GM18909 (cell line): ENCODE data around the gene TAGLN.
"Not testable (repeated sequence)": the region's sequence is repeated elsewhere in the genome, so short reads cannot be mapped to it uniquely, and the experiment has no call there.

Source experiments
- ATAC-seq: cut with Tn5 transposase; IDR thresholded peaks from one replicate; pipeline ENCODE4 v1.9.1; 2021; ENCODE audit warnings: mild to moderate bottlenecking; ENCODE audit not compliant: unreplicated experiment, poor library complexity

The TAGLN gene

DNA sequence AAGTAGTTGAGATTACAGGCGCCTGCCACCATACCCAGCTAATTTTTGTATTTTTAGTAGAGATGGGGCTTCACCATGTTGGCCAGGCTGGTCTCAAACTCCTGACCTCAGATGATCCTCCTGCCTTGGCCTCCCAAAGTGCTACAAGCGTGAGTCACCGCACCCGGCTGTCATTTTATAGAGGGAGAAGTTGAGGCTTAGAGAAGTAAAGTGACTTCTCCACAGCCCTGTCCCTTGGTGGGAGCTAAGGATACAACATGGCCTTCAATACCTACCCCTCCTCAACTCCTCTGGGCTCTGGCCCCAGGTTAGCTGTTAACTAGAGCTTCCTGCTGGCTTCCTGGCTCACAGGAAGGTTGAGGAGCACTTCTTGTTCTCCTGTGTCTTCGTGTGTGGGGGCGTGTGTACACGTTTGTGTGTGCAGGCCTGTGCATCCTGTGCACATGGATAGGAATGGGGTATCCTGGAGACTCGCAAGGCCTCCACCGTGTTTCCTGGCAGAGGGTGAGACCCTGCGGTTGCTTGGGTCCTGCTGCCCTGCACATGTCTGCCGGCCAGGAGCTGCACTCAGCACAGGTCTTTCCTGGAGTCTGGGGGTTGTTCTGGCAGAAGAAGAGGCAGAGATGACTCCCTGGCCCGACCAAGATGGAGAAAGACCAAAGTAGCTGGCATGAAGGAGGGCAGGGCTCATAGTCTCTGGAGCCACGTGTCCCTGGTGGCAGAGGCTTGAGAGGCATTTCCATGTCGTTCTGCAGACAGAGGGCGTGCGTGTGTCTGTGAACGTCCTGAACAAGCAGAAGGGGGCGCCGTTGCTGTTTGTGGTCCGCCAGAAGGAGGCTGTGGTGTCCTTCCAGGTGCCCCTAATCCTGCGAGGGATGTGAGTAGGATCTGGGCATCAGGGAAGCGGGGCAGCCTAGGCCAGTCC, 18.2 kb upstream of the TAGLN start:
- no peak for ATAC-seq

DNA sequence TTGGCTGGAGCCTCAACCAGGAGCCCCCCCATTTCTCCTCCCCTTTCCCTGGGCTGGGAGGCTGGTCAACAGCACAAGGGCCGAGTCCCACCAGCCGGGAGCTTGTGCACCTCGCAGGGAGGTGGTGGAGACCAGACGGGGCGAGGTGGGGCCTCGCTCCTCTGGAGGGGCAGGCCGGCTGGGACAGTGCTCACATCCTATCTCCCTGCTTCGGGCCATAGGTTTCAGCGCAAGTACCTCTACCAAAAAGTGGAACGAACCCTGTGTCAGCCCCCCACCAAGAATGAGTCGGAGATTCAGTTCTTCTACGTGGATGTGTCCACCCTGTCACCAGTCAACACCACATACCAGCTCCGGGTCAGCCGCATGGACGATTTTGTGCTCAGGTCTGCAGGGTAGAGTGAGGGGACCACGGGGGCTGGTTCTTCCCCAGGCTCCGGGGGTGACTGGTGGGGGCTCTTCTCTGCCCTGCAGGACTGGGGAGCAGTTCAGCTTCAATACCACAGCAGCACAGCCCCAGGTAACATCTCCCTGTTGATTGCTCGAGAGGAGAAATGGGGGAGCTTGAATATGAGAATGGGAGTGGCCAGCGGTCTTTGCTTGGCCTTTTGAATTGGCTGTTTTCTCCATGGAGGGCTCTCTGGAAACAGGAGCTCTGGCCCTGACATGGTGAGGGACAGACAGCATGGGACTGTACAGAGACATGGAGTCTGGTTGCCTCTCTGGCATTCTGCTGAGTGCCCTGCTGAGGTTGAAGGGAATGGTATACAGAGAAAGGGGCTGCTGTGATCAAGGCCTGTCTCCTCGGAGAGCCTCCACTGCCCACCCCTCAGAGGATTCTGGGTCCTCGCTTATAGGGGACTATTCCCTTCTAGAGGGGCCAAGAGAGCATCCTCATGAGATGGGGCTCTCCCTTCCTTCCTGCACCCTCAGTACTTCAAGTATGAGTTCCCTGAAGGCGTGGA, 17.3 kb upstream of the TAGLN start:
- no peak for ATAC-seq

- no peak for ATAC-seq
Observed at GRCh38 chr11:117182551-117182935, 16.6 kb upstream of the TAGLN start.

GRCh38 chr11:117183178-117183577, 16.0 kb upstream of the TAGLN start:
- not testable (repeated sequence) for ATAC-seq

GRCh38 chr11:117183724-117184349, 15.3 kb upstream of the TAGLN start:
- no peak for ATAC-seq

DNA sequence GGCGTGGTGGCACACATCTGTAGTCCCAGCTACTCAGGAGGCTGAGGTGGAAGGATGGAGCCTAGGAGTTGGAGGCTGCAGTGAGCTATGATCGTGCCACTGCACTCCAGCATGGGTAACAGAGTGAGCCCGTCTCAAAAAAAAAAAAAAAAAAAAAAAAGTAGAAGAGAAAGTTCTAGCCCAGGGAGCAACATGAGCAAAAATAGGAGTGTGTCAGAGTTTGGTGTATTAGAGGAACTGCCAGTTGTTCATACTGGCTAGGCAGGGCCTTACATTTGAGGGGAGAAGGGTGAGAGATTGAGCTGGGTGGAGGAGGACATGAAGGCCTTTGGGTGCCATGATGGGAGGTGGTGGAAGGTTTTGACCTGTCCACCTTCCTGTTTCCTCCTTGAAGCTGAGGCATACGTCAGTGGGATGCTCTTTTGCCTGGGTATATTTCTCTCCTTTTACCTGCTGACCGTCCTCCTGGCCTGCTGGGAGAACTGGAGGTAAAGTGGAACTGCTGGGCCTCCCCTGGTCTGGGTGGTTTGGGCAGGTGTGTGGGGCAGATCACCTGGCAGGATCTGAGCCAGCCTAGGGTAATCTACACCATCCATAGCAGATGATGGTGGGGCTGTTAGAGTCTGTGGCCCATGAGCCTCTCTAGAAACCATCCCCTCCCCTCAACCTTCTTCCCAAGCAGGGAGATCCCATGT, 13.3 kb upstream of the TAGLN start:
- no peak for ATAC-seq

GRCh38 chr11:117186431-117186761, 12.8 kb upstream of the TAGLN start:
- ATAC-seq: no peak

GRCh38 chr11:117187007-117187406, 12.2 kb upstream of the TAGLN start:
- ATAC-seq: no peak

DNA sequence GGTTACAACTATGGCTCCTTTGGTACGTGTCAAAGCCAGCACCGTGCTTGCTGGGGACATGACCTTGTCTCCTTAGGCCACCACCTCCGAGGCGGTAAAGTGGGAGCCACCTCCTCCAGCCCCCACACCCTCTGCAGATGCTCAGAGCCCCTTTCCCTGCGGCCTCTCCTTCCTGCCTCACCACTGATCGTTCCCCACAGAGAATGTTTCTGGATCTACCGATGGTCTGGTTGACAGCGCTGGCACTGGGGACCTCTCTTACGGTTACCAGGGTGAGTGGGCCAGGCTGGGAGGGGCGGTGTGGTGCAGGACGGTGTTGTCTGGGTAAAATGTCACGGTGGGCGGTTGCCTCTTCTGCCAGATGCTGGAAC, 11.8 kb upstream of the TAGLN start:
- no peak for ATAC-seq

DNA sequence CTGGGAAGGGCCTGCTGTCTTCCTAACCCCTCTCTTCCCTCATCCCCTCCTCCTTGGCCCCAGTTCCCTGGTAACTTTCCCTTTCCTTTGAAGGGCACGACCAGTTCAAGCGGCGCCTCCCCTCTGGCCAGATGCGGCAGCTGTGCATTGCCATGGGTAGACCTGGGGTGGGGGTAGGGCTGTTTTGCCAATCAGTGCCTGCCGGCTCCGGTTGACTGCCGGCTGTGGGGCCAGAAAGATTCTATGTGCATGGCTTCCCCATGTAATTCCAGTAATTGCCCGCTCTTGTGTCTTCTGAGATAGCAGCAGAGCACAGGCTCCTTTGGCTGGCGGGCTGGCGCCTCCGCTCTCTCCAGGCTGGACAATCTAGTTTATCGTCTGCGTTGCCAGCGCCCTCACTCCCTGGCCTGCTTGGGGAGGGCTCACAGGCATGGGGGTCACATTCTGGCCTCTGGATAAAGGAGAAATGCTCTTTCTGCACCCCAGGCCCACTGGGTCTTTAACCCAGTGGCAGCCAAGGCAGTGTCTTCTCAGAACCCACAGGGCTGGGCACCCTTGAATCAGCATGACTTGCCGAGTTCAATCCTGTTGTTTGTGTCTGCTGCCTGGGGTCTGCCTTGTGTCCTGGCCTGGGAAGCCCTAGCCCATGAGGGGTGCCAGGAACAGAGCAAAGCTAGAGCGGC, 11.2 kb upstream of the TAGLN start:
- no peak for ATAC-seq

- ATAC-seq: no peak
Observed at GRCh38 chr11:117188620-117189081, 10.5 kb upstream of the TAGLN start.

GRCh38 chr11:117189191-117189940, 9.8 kb upstream of the TAGLN start:
- ATAC-seq: no peak

DNA sequence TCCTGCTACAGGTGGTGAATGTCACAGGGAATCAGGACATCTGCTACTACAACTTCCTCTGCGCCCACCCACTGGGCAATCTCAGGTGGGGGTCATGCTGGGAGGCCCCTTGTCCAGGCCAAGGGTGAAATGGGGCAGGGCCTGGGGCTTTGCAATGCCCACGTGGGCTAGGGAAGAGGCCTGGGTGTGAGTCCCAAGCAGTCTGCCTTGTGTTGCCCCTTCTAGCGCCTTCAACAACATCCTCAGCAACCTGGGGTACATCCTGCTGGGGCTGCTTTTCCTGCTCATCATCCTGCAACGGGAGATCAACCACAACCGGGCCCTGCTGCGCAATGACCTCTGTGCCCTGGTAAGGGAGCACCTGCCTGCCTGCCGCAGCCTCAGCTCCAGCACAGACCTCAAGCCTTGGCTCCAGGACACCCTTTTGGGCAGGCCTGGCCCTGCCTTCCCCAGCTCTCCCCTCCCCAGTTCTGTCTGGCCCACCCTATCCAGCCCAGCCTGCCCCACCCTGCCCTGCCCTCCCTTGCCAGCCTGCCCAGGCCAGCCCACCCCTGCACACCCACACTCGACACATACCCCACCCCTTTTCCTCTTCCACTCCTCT, 9.1 kb upstream of the TAGLN start:
- ATAC-seq: no peak

DNA sequence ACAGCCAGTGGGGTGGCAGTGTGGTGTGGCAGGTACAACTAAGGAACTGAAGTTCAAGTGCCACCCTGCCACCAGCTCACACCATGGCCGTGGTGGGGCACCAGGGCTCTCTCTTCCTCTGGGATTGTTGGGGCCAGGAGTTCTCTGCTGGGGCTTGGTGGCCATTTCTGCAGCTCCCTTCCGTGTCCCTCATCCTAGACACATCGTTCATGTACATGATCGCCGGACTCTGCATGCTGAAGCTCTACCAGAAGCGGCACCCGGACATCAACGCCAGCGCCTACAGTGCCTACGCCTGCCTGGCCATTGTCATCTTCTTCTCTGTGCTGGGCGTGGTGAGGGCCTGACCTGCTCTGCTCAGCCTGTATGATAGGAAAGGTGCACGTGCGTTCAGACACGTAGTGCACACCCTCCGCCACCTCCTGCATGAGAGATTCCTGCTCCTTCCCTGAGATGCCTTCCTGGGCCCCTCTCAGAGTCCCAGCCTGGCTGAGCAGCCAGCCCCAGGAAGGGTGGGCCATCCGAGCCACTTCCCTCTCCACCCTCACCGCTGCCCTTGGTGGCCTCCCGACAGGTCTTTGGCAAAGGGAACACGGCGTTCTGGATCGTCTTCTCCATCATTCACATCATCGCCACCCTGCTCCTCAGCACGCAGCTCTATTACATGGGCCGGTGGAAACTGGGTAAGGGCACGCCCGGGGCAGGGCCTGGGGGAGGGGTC, 7.3 kb upstream of the TAGLN start:
- no peak for ATAC-seq

DNA sequence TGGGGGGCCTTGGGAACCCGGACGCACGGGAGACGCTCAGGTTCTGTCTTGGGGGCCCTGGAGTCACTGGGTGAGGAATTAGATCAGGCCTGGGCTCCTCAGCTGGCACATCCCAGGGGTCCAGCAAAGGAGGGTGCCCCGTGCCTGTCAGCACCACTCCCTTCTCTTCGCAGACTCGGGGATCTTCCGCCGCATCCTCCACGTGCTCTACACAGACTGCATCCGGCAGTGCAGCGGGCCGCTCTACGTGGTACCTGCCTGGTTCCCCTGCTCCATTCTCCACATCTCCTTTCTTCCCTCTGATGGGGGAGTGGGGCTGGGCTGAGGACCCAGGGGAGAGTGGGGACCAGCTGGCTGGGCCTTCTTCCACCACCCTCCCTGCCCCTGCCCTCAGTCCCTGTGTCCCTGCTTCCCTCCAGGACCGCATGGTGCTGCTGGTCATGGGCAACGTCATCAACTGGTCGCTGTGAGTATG, 6.7 kb upstream of the TAGLN start:
- ATAC-seq: no peak

GRCh38 chr11:117193130-117194020, 5.8 kb upstream of the TAGLN start:
- no peak for ATAC-seq

- ATAC-seq: no peak
Observed at GRCh38 chr11:117194267-117194666, 4.9 kb upstream of the TAGLN start.
